SK-N-SH treated with all-trans-retinoic acid at 6 μM for 48 hours (cell line): ENCODE results near the gene OR56A4.

Experiments
- ATAC-seq: fragments of 200-7000 bp; cut with Tn5 transposase; 3 replicates; pipeline ENCODE4 v1.9.1; 2020; ENCODE audit warnings: mild to moderate bottlenecking, moderate library complexity
- ARNTL ChIP-seq: fragments of 450-650 bp; formaldehyde crosslinking; IDR thresholded peaks from 2 replicates; pipeline ENCODE4 v1.5.0; 2020; ENCODE audit warnings: low read depth, mild to moderate bottlenecking, moderate library complexity, borderline replicate concordance
- BACH2 ChIP-seq: fragments of 250-450 bp; sonication (Bioruptor Pico); IDR thresholded peaks from 2 replicates; pipeline ENCODE4 v1.9.0; 2021; ENCODE audit warnings: mild to moderate bottlenecking, borderline replicate concordance
- CSDC2 ChIP-seq: fragments of 250-450 bp; sonication (Bioruptor Pico); IDR thresholded peaks from 2 replicates; pipeline ENCODE4 v1.5.0; 2020; ENCODE audit warnings: mild to moderate bottlenecking, moderate library complexity
- ESRRG ChIP-seq: fragments of 250-450 bp; sonication (Bioruptor Pico); IDR thresholded peaks from 2 replicates; pipeline ENCODE4 v1.6.1; 2021; ENCODE audit warnings: mild to moderate bottlenecking
- GLIS3 ChIP-seq: fragments of 250-450 bp; sonication (Bioruptor Pico); IDR thresholded peaks from 2 replicates; pipeline ENCODE4 v1.5.0; 2020; ENCODE audit warnings: mild to moderate bottlenecking, moderate library complexity
- ISL1 ChIP-seq: fragments of 250-450 bp; sonication (Bioruptor Pico); IDR thresholded peaks from 2 replicates; pipeline ENCODE4 v2.1.2; 2022; ENCODE audit warnings: mild to moderate bottlenecking, moderate library complexity
- OSR1 ChIP-seq: fragments of 250-450 bp; sonication (Bioruptor Pico); IDR thresholded peaks from 2 replicates; pipeline ENCODE4 v1.8.0; 2022; ENCODE audit warnings: moderate library complexity, mild to moderate bottlenecking, inconsistent platforms
- RARB ChIP-seq: fragments of 250-450 bp; sonication (Bioruptor Pico); IDR thresholded peaks from 2 replicates; pipeline ENCODE4 v1.8.0; 2021; ENCODE audit warnings: mild to moderate bottlenecking, moderate library complexity
- SNAI2 ChIP-seq: fragments of 250-450 bp; sonication (Bioruptor Pico); IDR thresholded peaks from 2 replicates; pipeline ENCODE4 v1.5.0; 2020; ENCODE audit warnings: mild to moderate bottlenecking, moderate library complexity
- TCF4 ChIP-seq: fragments of 250-450 bp; sonication (Bioruptor Pico); IDR thresholded peaks from 2 replicates; pipeline ENCODE4 v1.8.0; 2021; ENCODE audit warnings: mild to moderate bottlenecking, moderate library complexity, borderline replicate concordance
- TOX ChIP-seq: fragments of 250-450 bp; sonication (Bioruptor Pico); IDR thresholded peaks from 2 replicates; pipeline ENCODE4 v1.8.0; 2021; ENCODE audit warnings: mild to moderate bottlenecking, moderate library complexity, borderline replicate concordance
- ZC3H10 ChIP-seq: fragments of 250-450 bp; sonication (Bioruptor Pico); IDR thresholded peaks from 2 replicates; pipeline ENCODE4 v1.5.1; 2021; ENCODE audit warnings: mild to moderate bottlenecking, moderate library complexity
- ZFP3 ChIP-seq: fragments of 250-450 bp; sonication (Bioruptor Pico); IDR thresholded peaks from 2 replicates; pipeline ENCODE4 v1.5.0; 2020; ENCODE audit warnings: mild to moderate bottlenecking, moderate library complexity
- ZFP30 ChIP-seq: fragments of 450-650 bp; formaldehyde crosslinking; IDR thresholded peaks from 2 replicates; pipeline ENCODE4 v1.5.0; 2022; ENCODE audit warnings: mild to moderate bottlenecking, moderate library complexity
- ZNF565 ChIP-seq: fragments of 450-650 bp; formaldehyde crosslinking; conservative IDR thresholded peaks from 2 replicates; pipeline ENCODE4 v1.5.0; 2020; ENCODE audit warnings: low read depth, mild to moderate bottlenecking, moderate library complexity
- ZNF70 ChIP-seq: fragments of 450-650 bp; formaldehyde crosslinking; IDR thresholded peaks from 2 replicates; pipeline ENCODE4 v1.5.0; 2020; ENCODE audit warnings: mild to moderate bottlenecking, moderate library complexity
- ZNF8 ChIP-seq: fragments of 450-650 bp; formaldehyde crosslinking; IDR thresholded peaks from 2 replicates; pipeline ENCODE4 v1.5.0; 2020; ENCODE audit warnings: mild to moderate bottlenecking, moderate library complexity
- TF ChIP-seq, protein P1 (sequence below): fragments of 250-450 bp; sonication (Bioruptor Pico); IDR thresholded peaks from 2 replicates; pipeline ENCODE4 v1.8.0; 2020; ENCODE audit warnings: mild to moderate bottlenecking, moderate library complexity, borderline replicate concordance
- TF ChIP-seq, protein P2 (sequence below): fragments of 250-450 bp; sonication (Bioruptor Pico); IDR thresholded peaks from 2 replicates; pipeline ENCODE4 v1.5.1; 2020; ENCODE audit warnings: low read depth, mild to moderate bottlenecking, moderate library complexity
- TF ChIP-seq, protein P3 (sequence below): fragments of 250-450 bp; sonication (Bioruptor Pico); IDR thresholded peaks from 2 replicates; pipeline ENCODE4 v1.5.1; 2021; ENCODE audit warnings: mild to moderate bottlenecking, moderate library complexity
- TF ChIP-seq, protein P4 (sequence below): fragments of 250-450 bp; sonication (Bioruptor Pico); IDR thresholded peaks from 2 replicates; pipeline ENCODE4 v1.8.0; 2021; ENCODE audit warnings: low read depth, mild to moderate bottlenecking, moderate library complexity, borderline replicate concordance
- TF ChIP-seq, protein P5 (sequence below): fragments of 250-450 bp; sonication (Bioruptor Pico); IDR thresholded peaks from 2 replicates; pipeline ENCODE4 v1.5.0; 2020; ENCODE audit warnings: mild to moderate bottlenecking, moderate library complexity

Gene OR56A4, protein sequence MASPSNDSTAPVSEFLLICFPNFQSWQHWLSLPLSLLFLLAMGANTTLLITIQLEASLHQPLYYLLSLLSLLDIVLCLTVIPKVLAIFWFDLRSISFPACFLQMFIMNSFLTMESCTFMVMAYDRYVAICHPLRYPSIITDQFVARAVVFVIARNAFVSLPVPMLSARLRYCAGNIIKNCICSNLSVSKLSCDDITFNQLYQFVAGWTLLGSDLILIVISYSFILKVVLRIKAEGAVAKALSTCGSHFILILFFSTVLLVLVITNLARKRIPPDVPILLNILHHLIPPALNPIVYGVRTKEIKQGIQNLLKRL

DNA sequence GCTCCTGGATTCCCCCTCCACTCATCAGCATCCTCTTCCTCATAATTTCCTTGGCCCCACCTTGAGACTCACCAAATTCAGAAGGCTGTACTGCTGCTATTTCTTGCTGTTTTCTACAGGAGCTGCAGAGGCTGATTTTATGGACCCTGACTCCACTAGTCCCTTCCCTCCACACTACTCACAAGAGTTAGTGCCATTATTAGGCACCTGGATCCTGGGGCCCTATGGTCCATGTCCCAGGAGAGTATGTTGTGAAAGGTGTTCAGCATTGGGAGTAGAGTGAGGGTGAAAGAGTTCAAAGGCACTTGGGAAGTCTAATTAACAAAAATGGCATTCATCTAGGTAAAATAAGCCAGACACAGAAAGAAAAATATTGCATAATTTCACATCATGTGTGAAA lies at the start of gene OR56A4:
TSS of gene OR56A4 (minus strand) at position 101 of the 400 bp plus-strand sequence. CDS start 3,954 bp downstream, outside the sequence.
- TF ChIP-seq ZC3H10 (CRISPR knock-in tag) (no peak), CSDC2 (CRISPR knock-in tag) (no peak), GLIS3 (CRISPR knock-in tag) (no peak), SNAI2 (CRISPR knock-in tag) (no peak), TCF4 (CRISPR knock-in tag) (no peak), ISL1 (no peak)
- TF ChIP-seq, protein P1, sequence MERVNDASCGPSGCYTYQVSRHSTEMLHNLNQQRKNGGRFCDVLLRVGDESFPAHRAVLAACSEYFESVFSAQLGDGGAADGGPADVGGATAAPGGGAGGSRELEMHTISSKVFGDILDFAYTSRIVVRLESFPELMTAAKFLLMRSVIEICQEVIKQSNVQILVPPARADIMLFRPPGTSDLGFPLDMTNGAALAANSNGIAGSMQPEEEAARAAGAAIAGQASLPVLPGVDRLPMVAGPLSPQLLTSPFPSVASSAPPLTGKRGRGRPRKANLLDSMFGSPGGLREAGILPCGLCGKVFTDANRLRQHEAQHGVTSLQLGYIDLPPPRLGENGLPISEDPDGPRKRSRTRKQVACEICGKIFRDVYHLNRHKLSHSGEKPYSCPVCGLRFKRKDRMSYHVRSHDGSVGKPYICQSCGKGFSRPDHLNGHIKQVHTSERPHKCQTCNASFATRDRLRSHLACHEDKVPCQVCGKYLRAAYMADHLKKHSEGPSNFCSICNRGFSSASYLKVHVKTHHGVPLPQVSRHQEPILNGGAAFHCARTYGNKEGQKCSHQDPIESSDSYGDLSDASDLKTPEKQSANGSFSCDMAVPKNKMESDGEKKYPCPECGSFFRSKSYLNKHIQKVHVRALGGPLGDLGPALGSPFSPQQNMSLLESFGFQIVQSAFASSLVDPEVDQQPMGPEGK (CRISPR knock-in tag), result no peak
- TF ChIP-seq, protein P2, sequence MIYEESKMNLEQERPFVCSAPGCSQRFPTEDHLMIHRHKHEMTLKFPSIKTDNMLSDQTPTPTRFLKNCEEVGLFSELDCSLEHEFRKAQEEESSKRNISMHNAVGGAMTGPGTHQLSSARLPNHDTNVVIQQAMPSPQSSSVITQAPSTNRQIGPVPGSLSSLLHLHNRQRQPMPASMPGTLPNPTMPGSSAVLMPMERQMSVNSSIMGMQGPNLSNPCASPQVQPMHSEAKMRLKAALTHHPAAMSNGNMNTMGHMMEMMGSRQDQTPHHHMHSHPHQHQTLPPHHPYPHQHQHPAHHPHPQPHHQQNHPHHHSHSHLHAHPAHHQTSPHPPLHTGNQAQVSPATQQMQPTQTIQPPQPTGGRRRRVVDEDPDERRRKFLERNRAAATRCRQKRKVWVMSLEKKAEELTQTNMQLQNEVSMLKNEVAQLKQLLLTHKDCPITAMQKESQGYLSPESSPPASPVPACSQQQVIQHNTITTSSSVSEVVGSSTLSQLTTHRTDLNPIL (CRISPR knock-in tag), result no peak
- TF ChIP-seq, all 23 proteins: peak for 0

DNA sequence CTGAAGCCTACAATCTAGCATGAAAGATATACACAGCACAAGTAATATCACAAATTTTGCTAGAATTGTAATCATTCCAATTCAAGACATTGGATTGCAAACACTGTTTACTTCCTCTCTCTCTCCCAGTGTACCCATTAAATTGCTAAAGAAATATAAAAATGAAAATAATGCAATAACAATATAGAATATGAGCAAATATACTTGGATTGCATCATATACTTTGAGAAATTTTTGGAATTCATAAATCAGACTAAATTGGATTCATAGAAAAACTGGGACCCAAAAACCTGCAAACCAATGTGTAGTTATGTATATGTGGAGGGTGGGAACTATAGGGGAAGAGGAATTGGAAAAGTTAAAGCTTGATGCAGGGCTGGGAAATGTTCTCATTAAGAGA lies 48.8 kb upstream of the OR56A4 start:
- no peak for ATAC-seq
- TF ChIP-seq BACH2 (no peak), GLIS3 (CRISPR knock-in tag) (no peak), ISL1 (no peak), SNAI2 (CRISPR knock-in tag) (no peak), ZFP3 (CRISPR knock-in tag) (no peak), ESRRG (CRISPR knock-in tag) (no peak), TOX (no peak), ZC3H10 (CRISPR knock-in tag) (no peak), ZFP30 (CRISPR knock-in tag) (no peak), ZNF565 (CRISPR knock-in tag) (no peak), OSR1 (CRISPR knock-in tag) (no peak), ARNTL (CRISPR knock-in tag) (no peak), ZNF8 (CRISPR knock-in tag) (no peak), ZNF70 (CRISPR knock-in tag) (no peak)
- TF ChIP-seq, protein P1 (CRISPR knock-in tag), result no peak
- TF ChIP-seq, protein P3, sequence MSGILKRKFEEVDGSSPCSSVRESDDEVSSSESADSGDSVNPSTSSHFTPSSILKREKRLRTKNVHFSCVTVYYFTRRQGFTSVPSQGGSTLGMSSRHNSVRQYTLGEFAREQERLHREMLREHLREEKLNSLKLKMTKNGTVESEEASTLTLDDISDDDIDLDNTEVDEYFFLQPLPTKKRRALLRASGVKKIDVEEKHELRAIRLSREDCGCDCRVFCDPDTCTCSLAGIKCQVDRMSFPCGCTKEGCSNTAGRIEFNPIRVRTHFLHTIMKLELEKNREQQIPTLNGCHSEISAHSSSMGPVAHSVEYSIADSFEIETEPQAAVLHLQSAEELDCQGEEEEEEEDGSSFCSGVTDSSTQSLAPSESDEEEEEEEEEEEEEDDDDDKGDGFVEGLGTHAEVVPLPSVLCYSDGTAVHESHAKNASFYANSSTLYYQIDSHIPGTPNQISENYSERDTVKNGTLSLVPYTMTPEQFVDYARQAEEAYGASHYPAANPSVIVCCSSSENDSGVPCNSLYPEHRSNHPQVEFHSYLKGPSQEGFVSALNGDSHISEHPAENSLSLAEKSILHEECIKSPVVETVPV (CRISPR knock-in tag), result no peak
- TF ChIP-seq, protein P4, sequence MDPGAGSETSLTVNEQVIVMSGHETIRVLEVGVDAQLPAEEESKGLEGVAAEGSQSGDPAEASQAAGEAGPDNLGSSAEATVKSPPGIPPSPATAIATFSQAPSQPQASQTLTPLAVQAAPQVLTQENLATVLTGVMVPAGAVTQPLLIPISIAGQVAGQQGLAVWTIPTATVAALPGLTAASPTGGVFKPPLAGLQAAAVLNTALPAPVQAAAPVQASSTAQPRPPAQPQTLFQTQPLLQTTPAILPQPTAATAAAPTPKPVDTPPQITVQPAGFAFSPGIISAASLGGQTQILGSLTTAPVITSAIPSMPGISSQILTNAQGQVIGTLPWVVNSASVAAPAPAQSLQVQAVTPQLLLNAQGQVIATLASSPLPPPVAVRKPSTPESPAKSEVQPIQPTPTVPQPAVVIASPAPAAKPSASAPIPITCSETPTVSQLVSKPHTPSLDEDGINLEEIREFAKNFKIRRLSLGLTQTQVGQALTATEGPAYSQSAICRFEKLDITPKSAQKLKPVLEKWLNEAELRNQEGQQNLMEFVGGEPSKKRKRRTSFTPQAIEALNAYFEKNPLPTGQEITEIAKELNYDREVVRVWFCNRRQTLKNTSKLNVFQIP (CRISPR knock-in tag), result no peak

More for the DNA sequence above, at the start of gene OR56A4:
- ATAC-seq, result no peak

DNA sequence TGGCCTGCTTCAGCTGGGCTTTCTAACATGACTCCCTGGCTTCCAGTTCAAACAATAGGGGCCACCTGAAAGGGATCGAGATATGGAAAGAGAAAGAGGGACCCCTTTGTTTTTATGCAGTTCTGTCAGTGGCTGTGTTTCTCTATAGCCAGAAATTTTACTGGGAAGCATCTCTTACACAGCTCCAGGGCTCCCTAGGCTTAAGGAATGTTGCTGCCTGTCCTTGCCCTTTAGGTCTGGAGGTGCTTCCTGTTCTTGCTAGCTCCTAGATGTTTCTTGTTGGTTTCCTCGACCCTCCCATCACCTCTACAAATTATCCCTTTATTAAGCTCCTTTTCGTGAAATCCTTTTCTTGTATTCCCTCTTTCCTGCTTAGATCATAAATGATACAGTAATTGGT lies 45.6 kb upstream of the OR56A4 start:
- ATAC-seq, result no peak
- no peak for TF ChIP-seq ESRRG (CRISPR knock-in tag)
- TF ChIP-seq, protein P5, sequence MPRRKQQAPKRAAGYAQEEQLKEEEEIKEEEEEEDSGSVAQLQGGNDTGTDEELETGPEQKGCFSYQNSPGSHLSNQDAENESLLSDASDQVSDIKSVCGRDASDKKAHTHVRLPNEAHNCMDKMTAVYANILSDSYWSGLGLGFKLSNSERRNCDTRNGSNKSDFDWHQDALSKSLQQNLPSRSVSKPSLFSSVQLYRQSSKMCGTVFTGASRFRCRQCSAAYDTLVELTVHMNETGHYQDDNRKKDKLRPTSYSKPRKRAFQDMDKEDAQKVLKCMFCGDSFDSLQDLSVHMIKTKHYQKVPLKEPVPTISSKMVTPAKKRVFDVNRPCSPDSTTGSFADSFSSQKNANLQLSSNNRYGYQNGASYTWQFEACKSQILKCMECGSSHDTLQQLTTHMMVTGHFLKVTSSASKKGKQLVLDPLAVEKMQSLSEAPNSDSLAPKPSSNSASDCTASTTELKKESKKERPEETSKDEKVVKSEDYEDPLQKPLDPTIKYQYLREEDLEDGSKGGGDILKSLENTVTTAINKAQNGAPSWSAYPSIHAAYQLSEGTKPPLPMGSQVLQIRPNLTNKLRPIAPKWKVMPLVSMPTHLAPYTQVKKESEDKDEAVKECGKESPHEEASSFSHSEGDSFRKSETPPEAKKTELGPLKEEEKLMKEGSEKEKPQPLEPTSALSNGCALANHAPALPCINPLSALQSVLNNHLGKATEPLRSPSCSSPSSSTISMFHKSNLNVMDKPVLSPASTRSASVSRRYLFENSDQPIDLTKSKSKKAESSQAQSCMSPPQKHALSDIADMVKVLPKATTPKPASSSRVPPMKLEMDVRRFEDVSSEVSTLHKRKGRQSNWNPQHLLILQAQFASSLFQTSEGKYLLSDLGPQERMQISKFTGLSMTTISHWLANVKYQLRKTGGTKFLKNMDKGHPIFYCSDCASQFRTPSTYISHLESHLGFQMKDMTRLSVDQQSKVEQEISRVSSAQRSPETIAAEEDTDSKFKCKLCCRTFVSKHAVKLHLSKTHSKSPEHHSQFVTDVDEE (CRISPR knock-in tag), result no peak
- no peak for TF ChIP-seq RARB (CRISPR knock-in tag)
- no peak for TF ChIP-seq CSDC2 (CRISPR knock-in tag)
- TF ChIP-seq BACH2, result no peak
- no peak for TF ChIP-seq ZNF565 (CRISPR knock-in tag)
- TF ChIP-seq, protein P2 (CRISPR knock-in tag), result no peak
- TF ChIP-seq, protein P3 (CRISPR knock-in tag), result no peak
- no peak for TF ChIP-seq GLIS3 (CRISPR knock-in tag)
- TF ChIP-seq ARNTL (CRISPR knock-in tag), result no peak
- TF ChIP-seq ZNF70 (CRISPR knock-in tag), result no peak
